AG10803 (cell line): ENCODE measurements around the gene EIF3I.

Experiments
- DNase-seq: peaks from one replicate; pipeline ENCODE4 v3.0.0; 2010; ENCODE audit warnings: low read depth
- H3K4me3 ChIP-seq: 2 replicates; pipeline ENCODE4 v1.5.1; 2011; ENCODE audit warnings: mild to moderate bottlenecking, low read length, control low read depth
- TF ChIP-seq, protein P1 (sequence below): conservative IDR thresholded peaks from 2 replicates; pipeline ENCODE4 v1.5.1; 2011; ENCODE audit warnings: mild to moderate bottlenecking, low read length, control low read depth, inconsistent platforms

EIF3I gene

DNA sequence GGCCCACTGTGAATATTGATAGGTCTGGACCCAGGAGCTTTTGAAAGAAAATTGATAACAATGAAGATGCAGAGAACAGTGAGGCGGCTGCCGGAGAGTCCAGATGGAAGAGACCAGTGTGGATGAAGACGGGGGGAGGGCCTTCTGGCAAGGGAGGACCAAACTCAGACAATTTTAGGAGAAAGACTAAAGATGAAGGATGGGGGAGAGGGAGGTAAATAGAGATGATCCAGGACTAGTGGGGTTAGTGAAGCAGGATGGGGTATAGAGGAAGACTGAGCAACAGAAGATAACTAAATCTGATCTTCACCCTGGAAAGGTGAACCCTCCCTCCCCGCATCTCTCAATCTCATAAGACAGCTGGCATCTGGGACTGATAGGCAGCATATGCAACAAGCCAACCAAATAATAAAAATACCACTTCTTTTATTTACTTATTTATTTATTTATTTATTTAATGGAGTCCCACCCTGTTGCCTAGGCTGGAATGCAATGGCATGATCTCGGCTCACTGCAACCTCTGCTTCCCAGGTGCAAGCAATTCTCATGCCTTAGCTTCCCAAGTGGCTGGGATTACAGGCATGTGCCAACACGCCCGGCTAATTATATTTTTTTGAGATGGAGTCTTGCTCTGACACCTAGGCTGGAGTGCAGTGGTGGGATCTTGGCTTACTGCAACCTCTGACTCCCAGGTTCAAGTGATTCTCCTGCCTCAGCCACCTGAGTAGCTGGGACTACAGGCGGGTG, 10.5 kb downstream of the EIF3I start:
- TF ChIP-seq, protein P1, sequence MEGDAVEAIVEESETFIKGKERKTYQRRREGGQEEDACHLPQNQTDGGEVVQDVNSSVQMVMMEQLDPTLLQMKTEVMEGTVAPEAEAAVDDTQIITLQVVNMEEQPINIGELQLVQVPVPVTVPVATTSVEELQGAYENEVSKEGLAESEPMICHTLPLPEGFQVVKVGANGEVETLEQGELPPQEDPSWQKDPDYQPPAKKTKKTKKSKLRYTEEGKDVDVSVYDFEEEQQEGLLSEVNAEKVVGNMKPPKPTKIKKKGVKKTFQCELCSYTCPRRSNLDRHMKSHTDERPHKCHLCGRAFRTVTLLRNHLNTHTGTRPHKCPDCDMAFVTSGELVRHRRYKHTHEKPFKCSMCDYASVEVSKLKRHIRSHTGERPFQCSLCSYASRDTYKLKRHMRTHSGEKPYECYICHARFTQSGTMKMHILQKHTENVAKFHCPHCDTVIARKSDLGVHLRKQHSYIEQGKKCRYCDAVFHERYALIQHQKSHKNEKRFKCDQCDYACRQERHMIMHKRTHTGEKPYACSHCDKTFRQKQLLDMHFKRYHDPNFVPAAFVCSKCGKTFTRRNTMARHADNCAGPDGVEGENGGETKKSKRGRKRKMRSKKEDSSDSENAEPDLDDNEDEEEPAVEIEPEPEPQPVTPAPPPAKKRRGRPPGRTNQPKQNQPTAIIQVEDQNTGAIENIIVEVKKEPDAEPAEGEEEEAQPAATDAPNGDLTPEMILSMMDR, result no peak
- DNase-seq, result no peak
- H3K4me3 ChIP-seq, result no peak overlapping the region

DNA sequence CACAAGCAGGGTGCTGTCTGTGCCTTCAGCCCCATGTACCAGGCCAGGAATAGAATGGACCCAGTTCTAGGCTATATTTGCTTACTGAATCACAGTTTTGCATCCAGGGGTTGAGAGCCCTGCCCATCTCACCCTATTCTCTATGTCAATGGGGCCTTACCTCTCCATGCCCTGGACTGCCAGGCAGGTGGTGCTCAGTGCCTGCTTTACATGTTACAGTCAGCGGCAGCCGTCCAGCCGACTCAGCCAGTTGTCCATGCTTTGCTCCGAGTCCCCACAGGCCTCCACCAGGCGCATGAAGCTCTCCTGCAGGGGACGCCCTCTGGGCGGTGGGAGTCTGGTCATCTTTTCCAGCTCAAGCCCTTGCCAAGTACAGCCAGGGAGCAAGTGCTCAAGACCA, 12.6 kb downstream of the EIF3I start:
- H3K4me3 ChIP-seq, result no peak overlapping the region
- TF ChIP-seq, protein P1, result no peak
- DNase-seq, result no peak

DNA sequence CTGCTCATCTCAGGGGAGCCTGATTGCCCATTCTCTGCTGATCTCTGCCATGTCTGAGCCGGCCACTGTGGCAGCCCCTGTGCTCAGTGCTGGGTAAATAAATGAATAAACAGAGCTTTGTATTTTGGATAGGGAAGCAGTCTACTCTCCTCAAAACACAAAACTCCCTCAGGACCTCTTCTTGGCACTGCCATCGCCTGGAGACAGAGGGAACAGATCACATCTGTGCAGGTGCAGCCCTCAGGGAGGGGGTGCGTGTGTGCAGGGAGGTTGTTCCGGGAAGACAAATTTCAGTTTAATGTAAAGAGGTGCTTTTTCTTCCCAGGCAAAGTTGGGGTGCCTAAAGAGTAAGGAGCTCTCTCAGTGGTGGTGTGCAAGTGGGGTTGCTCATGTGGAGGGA, 17.1 kb downstream of the EIF3I start:
- TF ChIP-seq, protein P1, result no peak
- no peak overlapping the region for H3K4me3 ChIP-seq
- no peak for DNase-seq

DNA sequence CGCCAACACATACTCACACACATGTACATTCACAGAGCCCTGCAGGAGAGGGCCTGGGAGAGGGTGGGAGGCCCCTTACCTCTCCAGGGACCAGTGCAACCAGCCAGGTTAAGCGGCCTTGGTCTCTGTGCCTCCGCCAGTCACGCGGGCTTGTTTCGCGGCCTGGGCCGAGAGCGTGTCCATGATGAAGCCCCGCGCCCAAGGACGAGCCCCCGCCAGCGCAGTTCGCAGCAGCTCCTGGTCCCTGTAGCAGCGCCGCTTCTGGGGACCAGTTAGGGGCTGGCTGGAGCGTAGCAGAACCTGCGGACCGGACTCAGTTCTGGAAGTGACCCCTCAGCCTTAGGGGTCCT, 17.6 kb downstream of the EIF3I start:
- no peak for DNase-seq
- peak overlapping the region; percentile 79 for H3K4me3 ChIP-seq
- TF ChIP-seq, protein P1, result no peak

DNA sequence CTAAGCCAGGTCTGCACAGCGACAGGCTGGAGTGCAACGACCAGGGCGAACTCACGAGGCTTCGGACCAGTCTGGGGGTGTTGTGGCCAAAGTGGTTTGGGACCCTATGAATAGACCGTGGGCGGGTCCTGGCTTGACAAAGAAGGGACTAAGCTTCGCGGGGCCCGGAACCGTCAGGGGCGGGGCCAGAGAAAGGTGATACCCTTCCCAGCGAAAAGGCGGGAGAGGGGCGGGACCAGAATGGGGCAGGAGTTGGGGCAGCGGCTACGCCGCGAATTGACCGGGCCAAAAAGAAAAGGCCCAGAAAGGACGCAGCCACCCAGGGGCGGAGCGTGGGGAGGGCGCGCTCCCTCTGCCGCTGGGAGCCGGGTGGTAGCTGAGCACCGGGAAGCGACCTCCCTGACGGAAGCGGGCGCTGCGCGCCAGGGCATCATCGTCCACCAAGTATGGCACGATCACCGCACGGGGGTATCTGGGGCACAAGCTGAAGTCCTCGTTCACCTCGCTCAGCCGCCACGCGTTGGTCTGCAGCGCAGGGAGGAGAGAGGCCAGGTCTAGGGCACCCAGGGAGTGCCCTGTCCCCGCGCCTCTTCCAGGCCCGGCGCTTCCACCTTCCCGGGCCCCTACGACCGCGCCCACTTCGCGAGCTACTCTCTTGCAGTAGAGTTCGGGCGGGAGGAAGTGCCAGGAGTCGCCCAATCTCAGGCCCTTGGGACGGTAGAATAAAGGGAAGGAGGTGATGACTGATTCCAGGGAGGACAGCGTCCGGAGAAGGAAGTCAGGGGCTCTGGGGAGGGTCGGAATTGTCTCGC, 18.1 kb downstream of the EIF3I start:
- peak; percentile 43 for DNase-seq
- TF ChIP-seq, protein P1, result peak; percentile 36
- peak overlapping the region; percentile 79 for H3K4me3 ChIP-seq

DNA sequence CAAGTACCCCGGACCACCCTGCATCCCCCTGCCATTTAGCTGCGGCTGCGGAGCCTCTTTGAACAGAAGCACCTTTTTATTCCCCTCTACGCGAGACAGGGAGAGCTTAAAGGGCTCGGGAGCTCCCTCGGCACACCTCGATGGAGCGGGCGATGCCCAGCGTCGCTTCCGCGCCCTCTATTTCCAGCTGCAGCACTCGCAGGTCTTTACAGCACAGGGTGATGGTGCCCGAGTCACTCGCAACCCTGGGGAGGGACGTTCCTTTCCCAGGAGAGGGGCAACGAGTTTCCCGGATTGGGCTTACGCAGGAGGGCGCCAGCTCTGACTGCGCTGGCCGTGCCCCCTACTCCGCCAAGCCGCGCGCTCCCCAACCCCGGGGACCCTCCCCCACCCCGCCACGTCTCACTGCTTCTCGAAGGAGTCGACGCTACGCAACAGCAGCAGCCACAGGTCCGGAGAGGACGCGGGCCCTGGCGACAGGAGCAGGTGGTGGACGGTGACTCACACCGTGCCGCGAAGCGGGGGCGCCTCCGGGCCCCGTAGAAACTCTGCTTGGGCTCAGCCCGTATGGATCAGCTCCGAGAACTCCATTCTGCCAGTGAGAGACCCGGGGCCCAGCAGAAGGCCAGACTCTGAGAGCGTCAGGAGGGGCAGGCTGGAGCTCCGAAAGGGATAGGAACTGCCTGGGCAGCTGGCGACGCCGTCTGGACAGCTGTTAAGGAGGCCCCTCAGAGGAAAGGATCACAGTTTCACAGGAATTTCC, 19.0 kb downstream of the EIF3I start:
- peak; percentile 54 for DNase-seq

More for the DNA sequence above, 19.0 kb downstream of the EIF3I start:
- peak overlapping the region; percentile 79 for H3K4me3 ChIP-seq
- TF ChIP-seq, protein P1, result peak; percentile 16
